ENCODE results near the gene USP19. TPM values are rescaled to one million over a fixed set of nuclear protein-coding genes. Genes with fewer than 3 reads are reported as not detected.

The USP19 gene
- total RNA-seq, 3 donors from 2014 or later = 65.7 to 84.7 (median 82.6) TPM

DNA sequence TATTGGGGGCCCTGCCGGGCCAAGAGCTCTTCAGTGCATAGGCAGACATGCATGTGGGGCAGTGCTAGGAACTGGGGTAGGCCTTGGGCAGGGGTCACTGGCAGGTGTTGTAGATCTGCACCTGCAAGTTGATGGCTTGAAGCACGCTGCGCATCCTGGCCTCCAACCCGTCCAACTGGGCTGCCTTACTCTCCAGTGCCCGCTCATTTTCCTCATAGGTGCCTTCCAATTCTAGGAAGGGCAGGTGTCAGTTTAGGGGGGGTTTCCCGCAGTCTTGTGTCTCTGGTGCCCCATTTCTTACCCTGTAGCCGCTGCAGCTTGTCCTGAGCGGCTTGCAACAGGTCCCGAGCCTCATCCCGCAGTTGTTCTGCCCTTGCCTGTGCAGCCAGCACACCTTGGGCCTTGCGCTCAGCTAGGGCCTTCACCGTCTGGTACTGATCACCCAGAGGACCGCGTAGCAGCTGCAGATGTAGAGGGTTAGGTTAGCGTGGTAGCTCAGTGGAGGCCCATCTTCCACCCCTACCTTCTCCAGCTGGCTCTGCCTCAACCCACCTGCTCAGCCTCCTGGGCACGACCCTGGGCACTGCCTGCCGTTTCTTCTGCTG, 611 bp upstream of the USP19 start:
- DNase-seq = peak in 1 of 3 donors; percentile 53
- Histone ChIP-seq H3K4me3 (no peak overlapping the region), H3K36me3 (ENCODE audit: low read depth) (peaks cover 8% of the 10 kb centered on the region), H3K4me1 (ENCODE audit: low read depth) (peaks cover 20% of the 10 kb centered on the region), H3K9me3 (no peaks in the 10 kb centered on the region)
- ATAC-seq = no peak
- intact Hi-C loops (cut with DNase I, micrococcal nuclease) = no loop called here
- TF ChIP-seq, protein P1, sequence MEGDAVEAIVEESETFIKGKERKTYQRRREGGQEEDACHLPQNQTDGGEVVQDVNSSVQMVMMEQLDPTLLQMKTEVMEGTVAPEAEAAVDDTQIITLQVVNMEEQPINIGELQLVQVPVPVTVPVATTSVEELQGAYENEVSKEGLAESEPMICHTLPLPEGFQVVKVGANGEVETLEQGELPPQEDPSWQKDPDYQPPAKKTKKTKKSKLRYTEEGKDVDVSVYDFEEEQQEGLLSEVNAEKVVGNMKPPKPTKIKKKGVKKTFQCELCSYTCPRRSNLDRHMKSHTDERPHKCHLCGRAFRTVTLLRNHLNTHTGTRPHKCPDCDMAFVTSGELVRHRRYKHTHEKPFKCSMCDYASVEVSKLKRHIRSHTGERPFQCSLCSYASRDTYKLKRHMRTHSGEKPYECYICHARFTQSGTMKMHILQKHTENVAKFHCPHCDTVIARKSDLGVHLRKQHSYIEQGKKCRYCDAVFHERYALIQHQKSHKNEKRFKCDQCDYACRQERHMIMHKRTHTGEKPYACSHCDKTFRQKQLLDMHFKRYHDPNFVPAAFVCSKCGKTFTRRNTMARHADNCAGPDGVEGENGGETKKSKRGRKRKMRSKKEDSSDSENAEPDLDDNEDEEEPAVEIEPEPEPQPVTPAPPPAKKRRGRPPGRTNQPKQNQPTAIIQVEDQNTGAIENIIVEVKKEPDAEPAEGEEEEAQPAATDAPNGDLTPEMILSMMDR (IDR thresholded peaks at IDR 0.05) = no peak

GRCh38 chr3:49120096-49120437, 556 bp downstream of the USP19 start:
- intact Hi-C loops (cut with DNase I, micrococcal nuclease) = no loop called here
- DNase-seq (no peak), ATAC-seq (peak; percentile 4)
- no peaks in the 10 kb centered on the region for H3K9me3 ChIP-seq
- TF ChIP-seq, protein P1 (IDR thresholded peaks at IDR 0.05) = no peak
- peaks cover 17% of the 10 kb centered on the region for H3K36me3 ChIP-seq (ENCODE audit: low read depth)
- H3K4me3 ChIP-seq = peak overlapping the region; percentile 96
- peaks cover 20% of the 10 kb centered on the region for H3K4me1 ChIP-seq (ENCODE audit: low read depth)

- TF ChIP-seq, protein P1 (IDR thresholded peaks at IDR 0.05) = no peak
- ATAC-seq = no peak
- peaks cover 17% of the 10 kb centered on the region for H3K36me3 ChIP-seq (ENCODE audit: low read depth)
- DNase-seq = no peak
- peaks cover 20% of the 10 kb centered on the region for H3K4me1 ChIP-seq (ENCODE audit: low read depth)
- H3K4me3 ChIP-seq = no peak overlapping the region
- intact Hi-C loops (cut with DNase I, micrococcal nuclease) = no loop called here
- no peaks in the 10 kb centered on the region for H3K9me3 ChIP-seq
Measured at GRCh38 chr3:49119439-49119838, 1.2 kb downstream of the USP19 start.

DNA sequence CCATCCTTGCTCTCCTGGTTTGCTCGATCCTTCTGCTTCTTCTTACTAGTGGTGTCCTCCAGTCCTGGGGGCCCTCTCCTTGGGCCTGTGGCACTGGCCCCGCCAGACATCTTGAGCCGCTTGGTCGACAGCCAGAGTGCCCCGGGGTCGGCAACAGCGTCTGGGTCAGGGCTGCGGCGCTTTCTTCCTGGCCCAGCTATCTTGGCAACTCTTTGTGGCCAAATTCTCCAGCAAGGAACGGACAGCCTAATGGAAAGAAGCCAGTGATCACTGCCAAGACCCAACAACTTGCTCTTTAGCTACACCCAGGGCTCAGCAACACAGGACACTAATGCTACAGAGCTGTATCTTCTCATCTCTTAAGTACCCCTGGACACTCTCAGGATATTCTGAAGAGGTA, 1.6 kb downstream of the USP19 start:
- TF ChIP-seq, protein P1 (IDR thresholded peaks at IDR 0.05) = no peak
- DNase-seq = no peak
- Histone ChIP-seq H3K4me3 (no peak overlapping the region), H3K9me3 (no peaks in the 10 kb centered on the region), H3K4me1 (ENCODE audit: low read depth) (peaks cover 20% of the 10 kb centered on the region), H3K36me3 (ENCODE audit: low read depth) (peaks cover 17% of the 10 kb centered on the region)
- intact Hi-C loops (cut with DNase I, micrococcal nuclease) = no loop called here
- no peak for ATAC-seq

DNA sequence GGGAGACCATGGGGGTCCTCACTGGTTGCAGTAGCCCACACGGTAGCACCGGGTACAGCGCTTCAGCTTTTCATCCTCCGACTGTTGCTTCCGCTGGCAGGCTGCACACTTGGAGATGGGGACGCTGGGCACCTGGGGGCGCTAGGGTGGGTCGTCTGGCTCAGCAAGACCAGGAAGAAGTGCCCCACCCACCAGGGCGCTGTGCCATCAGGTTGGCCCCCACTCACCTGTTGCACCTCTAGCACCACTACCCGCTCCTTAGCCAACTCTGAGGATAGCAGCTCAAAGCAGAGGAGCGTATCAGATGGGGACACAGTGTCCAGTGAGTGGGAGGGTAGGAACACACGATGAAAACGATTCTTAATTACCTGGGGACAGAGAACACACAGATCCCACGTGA, 8.4 kb downstream of the USP19 start:
- H3K4me3 ChIP-seq = no peak overlapping the region
- no peaks in the 10 kb centered on the region for H3K9me3 ChIP-seq
- DNase-seq (no peak), ATAC-seq (no peak)
- H3K36me3 ChIP-seq (ENCODE audit: low read depth) = peaks cover 38% of the 10 kb centered on the region
- TF ChIP-seq, protein P1 (IDR thresholded peaks at IDR 0.05) = no peak
- intact Hi-C loops (cut with DNase I, micrococcal nuclease) = no loop called here
- no peaks in the 10 kb centered on the region for H3K4me1 ChIP-seq (ENCODE audit: low read depth)

- Histone ChIP-seq H3K4me1 (ENCODE audit: low read depth) (no peaks in the 10 kb centered on the region), H3K9me3 (no peaks in the 10 kb centered on the region), H3K36me3 (ENCODE audit: low read depth) (peaks cover 31% of the 10 kb centered on the region), H3K4me3 (no peak overlapping the region)
- no peak for DNase-seq
- ATAC-seq = no peak
- TF ChIP-seq, protein P1 (IDR thresholded peaks at IDR 0.05) = no peak
- intact Hi-C loops (cut with DNase I, micrococcal nuclease) = no loop called here
Measured at GRCh38 chr3:49111347-49111746, 9.3 kb downstream of the USP19 start.
